Heart right ventricle (tissue), 16 donors: ENCODE results near the gene PVR. TPM values are rescaled to one million over a fixed set of nuclear protein-coding genes. Genes with fewer than 3 reads are reported as not detected.
A peak's percentile ranks its signal among the peaks of the same experiment; 100 is the strongest.

ENCODE experiments used
- ATAC-seq, 8 donors: fragments of 200-7000 bp; cut with Tn5 transposase; one replicate each; pipeline ENCODE4 v1.9.1; 2020; ENCODE audit warnings: mild to moderate bottlenecking in 8 of 8, moderate library complexity in 8 of 8, moderate number of reproducible peaks in 1 of 8
- DNase-seq, 2 donors: peaks; one replicate each; pipeline ENCODE4 v3.0.0-alpha.2; 2020
- H3K27ac ChIP-seq, 10 donors: fragments of 200-600 bp; sonication (generic) in 2 of 10; one replicate each; pipeline versions ENCODE4 v1.5.0 to v1.8.0; 2020 to 2022; ENCODE audit warnings: mild to moderate bottlenecking in 3 of 10
- H3K27me3 ChIP-seq, 7 donors: fragments of 200-600 bp; one replicate each; pipeline ENCODE4 v1.8.0; 2021 to 2022; ENCODE audit warnings: mild to moderate bottlenecking in 2 of 7
- H3K36me3 ChIP-seq, 9 donors: fragments of 200-600 bp; sonication (generic) in 1 of 9; one replicate each; pipeline versions ENCODE4 v1.5.0 to v1.8.0; 2020 to 2022; ENCODE audit warnings: mild to moderate bottlenecking in 2 of 9
- H3K4me1 ChIP-seq, 9 donors: fragments of 200-600 bp; sonication (generic) in 1 of 9; one replicate each; pipeline versions ENCODE4 v1.5.0 to v1.8.0; 2020 to 2022; ENCODE audit warnings: mild to moderate bottlenecking in 4 of 9
- H3K4me3 ChIP-seq, 10 donors: fragments of 200-600 bp; sonication (generic) in 2 of 10; one replicate each; pipeline versions ENCODE4 v1.5.0 to v1.8.0; 2020 to 2022; ENCODE audit warnings: mild to moderate bottlenecking in 7 of 10, moderate library complexity in 2 of 10
- H3K9me3 ChIP-seq, 11 donors: fragments of 200-600 bp in 10 of 11; sonication (generic) in 2 of 11; one replicate each; pipeline versions ENCODE4 v1.5.0 to v1.8.0; 2013 to 2022; ENCODE audit warnings: mild to moderate bottlenecking in 2 of 11, control low read depth in 1 of 11, moderate library complexity in 1 of 11
- WGBS, 2 donors: extraction: QIAGEN DNeasy Blood & Tissue Kit; methylation state at CpG; one replicate each; pipeline ENCODE4 v1.1.7; 2013; ENCODE audit warnings: inconsistent platforms in 1 of 2; 5-methylcytosine and 5-hydroxymethylcytosine counted together
- intact Hi-C, 10 donors: fragments of 100-400 bp; cut with DNase I; formaldehyde crosslinking; loops; one replicate each; pipeline versions ENCODE4 v1.11.1 to v1.14.2; 2022
- polyA plus RNA-seq, 2 donors: library from polyadenylated mRNA; stranded (reverse); fragments of 200-250 nt; gene quantifications; one replicate each; pipeline ENCODE4 v1.2.3, GENCODE V29; 2013
- total RNA-seq, 10 donors: library from RNA; stranded (reverse); fragmentation: NEBNext Ultra II Directional in 3 of 10; extraction: Animal tissue kit (Norgen Biotek cat#: 25700) in 3 of 10; gene quantifications; one replicate each; pipeline versions ENCODE4 v1.2.1 to v1.2.4, GENCODE V29; 2021 to 2023
- TF ChIP-seq, protein P1 (sequence below), 9 donors: fragments of 200-600 bp; sonication (generic) in 2 of 9; IDR thresholded peaks; one replicate each; pipeline versions ENCODE4 v1.5.0 to v1.8.0; 2021 to 2022; ENCODE audit warnings: antibody characterized with exemption in 9 of 9, mild to moderate bottlenecking in 5 of 9, moderate library complexity in 1 of 9
- donor health status: Arrhythmogenic right ventricular cardiomyopathy.
- donor health status: ischemic (EF 13 %, LVEDD 7.1; RV severe dilation, severe dysfunction).
- donor health status: healthy with polysubstance abuse.
- donor health status: DM: no; HTN: yes; CAD: no.
- donor health status: DM: no; HTN: no; CAD: no.
- donor health status: ischemic (EF 25% LVEDD 6.9; RV normal size, moderate dysfunction).
- donor health status: ischemic (EF 25% LVEDD 5.7; RV mildly dilated, moderate dysfunction).
- donor health status: healthy.
- donor health status: DM: yes; HTN: yes; CAD: no.
- donor health status: Ischemic cardiomyopathy.
- donor health status: ischemic (EF 35%, LVEDD 5.7; RV mildly dilated, moderate dysfunction).
- donor health status: nonischemic (EF 11% LVEDD 7.7; RV severe dilation, severe dysfunction).
- donor health status: DM: yes; HTN: yes; CAD: no.
- donor health status: PGD.
- donor health status: ischemic (EF 29% LVEDD 5.4; RV normal size, mild dysfunction).
- donor health status: nonischemic (EF 23%, LVEDD 6.1; RV moderate dilation, normal function).

The PVR gene
- total and polyA plus RNA-seq, 12 donors, result 38.3 to 108 (median 43.4) TPM

DNA sequence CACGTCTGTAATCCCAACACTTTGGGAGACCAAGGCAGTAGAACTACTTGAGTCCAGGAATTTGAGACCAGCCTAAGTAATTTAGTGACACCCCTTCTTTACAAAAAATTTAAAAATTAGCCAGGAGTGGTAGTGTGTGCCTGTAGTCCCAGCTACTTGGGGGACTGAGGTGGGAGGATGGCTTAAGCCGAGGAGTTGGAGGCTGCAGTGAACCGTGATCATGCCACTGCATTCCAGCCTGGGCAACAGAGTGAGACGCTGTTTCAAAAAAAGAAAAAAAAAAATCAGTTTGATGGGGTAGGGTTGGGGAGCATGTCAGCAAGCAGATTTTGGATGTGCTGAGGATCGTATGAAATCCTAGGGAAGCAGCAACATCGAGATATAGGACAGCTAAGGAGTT lies 31.8 kb downstream of the PVR start:
- TF ChIP-seq, protein P1, sequence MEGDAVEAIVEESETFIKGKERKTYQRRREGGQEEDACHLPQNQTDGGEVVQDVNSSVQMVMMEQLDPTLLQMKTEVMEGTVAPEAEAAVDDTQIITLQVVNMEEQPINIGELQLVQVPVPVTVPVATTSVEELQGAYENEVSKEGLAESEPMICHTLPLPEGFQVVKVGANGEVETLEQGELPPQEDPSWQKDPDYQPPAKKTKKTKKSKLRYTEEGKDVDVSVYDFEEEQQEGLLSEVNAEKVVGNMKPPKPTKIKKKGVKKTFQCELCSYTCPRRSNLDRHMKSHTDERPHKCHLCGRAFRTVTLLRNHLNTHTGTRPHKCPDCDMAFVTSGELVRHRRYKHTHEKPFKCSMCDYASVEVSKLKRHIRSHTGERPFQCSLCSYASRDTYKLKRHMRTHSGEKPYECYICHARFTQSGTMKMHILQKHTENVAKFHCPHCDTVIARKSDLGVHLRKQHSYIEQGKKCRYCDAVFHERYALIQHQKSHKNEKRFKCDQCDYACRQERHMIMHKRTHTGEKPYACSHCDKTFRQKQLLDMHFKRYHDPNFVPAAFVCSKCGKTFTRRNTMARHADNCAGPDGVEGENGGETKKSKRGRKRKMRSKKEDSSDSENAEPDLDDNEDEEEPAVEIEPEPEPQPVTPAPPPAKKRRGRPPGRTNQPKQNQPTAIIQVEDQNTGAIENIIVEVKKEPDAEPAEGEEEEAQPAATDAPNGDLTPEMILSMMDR (IDR thresholded peaks at IDR 0.05), result no peak
- H3K4me3 ChIP-seq, result no peak overlapping the region
- intact Hi-C loops, result no loop called here
- DNase-seq, result no peak
- WGBS, 2 donors, result 88 to 93% methylated on average over 6 of the region's 6 CpGs
- no peaks in the 10 kb centered on the region for H3K9me3 ChIP-seq
- H3K4me1 ChIP-seq, result peaks cover 0 to 6% (median 0%) of the 10 kb centered on the region in 9 donors
- ATAC-seq, result no peak
- H3K27ac ChIP-seq, result no peak overlapping the region
- no peaks in the 10 kb centered on the region for H3K27me3 ChIP-seq
- H3K36me3 ChIP-seq, result peaks cover 0 to 29% (median 0%) of the 10 kb centered on the region in 9 donors

DNA sequence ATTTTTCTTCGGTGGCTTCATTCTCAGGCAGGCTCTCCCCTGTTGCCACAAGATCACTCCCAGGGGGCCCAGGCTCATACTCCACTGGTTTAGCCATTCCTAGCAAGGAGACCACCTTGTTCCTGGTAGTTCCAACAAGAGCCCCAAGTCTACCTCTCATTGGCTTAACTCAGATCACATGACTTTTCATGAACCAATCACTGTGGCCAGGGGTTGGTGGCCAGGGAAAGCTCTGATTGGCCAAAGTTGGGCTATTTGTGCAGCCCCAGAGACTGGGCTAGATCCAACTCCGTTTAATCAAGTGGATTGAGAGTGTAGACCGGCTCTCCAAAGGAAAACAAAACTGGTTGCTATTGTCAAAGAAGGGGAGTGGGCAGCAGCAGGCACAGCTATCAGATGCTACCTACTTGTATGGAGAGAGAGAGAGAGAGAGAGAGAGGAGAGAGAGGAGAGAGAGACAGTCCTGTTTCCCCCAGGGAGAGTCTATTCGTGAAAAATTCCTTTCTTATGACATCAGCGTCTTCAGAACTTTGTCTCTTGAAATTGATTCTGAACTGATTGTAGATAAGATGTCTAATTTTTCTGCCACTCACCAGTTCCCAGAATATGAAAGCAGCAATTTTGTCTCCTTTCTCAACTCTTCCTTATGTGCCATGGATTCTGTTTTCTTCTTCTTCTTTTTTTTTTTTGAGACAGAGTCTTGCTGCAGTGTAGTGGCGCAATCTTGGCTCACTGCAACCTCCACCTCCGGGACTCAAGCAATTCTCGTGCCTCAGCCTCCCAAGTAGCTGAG lies 33.5 kb downstream of the PVR start:
- Histone ChIP-seq H3K4me1 (peaks cover 0 to 6% (median 0%) of the 10 kb centered on the region in 9 donors), H3K27me3 (no peaks in the 10 kb centered on the region), H3K4me3 (no peak overlapping the region), H3K27ac (peak overlapping the region in 1 of 10 donors; percentile 12), H3K36me3 (peaks cover 0 to 42% (median 0%) of the 10 kb centered on the region in 9 donors), H3K9me3 (no peaks in the 10 kb centered on the region)
- intact Hi-C loops, result no loop called here
- TF ChIP-seq, protein P1 (IDR thresholded peaks at IDR 0.05), result no peak
- DNase-seq (no peak), ATAC-seq (no peak)
- 56 to 66% methylated on average over 8 of the region's 8 CpGs for whole genome bisulfite sequencing, 2 donors

DNA sequence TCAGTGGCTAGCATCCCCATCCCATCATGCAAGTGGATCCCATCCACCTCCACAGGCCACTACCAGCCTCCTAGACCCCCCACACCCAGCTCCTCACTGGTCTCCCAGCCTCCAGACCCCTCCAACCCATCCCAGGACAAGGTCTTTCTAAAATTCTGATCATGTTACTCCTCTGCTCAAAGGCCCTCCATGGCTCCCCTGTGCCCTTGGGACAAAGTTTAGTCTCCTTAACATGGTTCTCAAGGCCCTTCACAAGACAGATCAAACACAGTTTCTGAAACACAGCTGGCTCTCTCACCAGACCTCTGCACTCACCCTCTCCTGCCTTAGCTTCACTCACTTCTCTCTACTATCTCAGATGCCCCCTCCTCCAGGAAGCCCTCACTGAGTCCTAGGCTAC lies 36.8 kb downstream of the PVR start:
- Histone ChIP-seq H3K9me3 (no peaks in the 10 kb centered on the region), H3K4me1 (peaks cover 0 to 24% (median 11%) of the 10 kb centered on the region in 9 donors), H3K36me3 (peaks cover 0 to 46% (median 0%) of the 10 kb centered on the region in 9 donors), H3K27ac (no peak overlapping the region), H3K4me3 (no peak overlapping the region), H3K27me3 (no peaks in the 10 kb centered on the region)
- TF ChIP-seq, protein P1 (IDR thresholded peaks at IDR 0.05), result no peak
- intact Hi-C loops, result loop anchor here in 4 of 10 donors (10.0 kb wide), 2 partner anchors 164 to 274 kb away; partner anchors contain the start of genes NECTIN2 (in 3 of the 4) and CLPTM1 (in 1 of the 4)
- ATAC-seq (no peak), DNase-seq (no peak)

DNA sequence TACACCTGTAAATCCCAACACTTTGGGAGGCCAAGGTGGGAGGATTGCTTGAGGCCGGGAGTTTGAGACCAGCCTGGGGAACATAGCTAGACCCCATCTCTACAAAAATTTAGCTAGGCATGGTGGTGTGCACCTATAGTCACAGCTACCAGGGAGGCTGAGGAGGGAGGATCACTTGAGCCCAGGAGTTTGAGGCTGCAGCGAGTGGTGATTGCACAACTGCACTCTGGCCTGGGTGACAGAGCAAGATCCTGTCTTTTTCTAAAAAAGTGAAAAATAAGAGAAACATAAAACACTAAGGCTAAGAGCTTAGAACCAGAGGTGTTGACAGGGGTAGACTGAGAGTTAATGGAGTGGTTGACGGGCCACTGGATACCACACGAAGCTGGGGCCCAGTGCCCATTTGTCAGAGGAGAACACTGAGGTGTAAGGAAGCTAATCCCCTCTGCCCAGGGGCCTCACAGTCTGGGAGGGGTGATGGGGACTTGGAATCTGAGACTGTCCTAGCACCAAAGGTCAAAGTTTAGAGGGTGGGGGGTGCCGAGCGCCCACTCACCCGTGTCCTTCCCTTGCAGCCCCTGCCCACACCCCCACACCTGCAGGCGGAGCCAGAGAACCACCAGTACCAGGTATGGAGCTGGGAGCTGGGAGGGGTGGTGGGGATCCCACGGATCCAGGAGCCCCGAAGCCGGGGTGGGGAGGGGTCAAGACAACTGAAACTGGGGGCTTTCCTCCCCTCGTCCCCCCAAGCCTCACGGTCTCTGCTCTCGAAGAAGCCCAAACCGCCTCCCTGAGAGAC lies 38.5 kb downstream of the PVR start:
- peaks cover 0 to 32% (median 0%) of the 10 kb centered on the region in 9 donors for H3K36me3 ChIP-seq
- no peak for ATAC-seq
- H3K4me3 ChIP-seq, result no peak overlapping the region
- no peaks in the 10 kb centered on the region for H3K9me3 ChIP-seq
- 87 to 89% methylated on average over 14 to 15 of the region's 15 CpGs for WGBS, 2 donors
- H3K4me1 ChIP-seq, result peaks cover 0 to 37% (median 11%) of the 10 kb centered on the region in 9 donors
- intact Hi-C loops, result loop anchor here in 4 of 10 donors (10.0 kb wide), 2 partner anchors 163 to 273 kb away; partner anchors contain the start of genes NECTIN2 (in 3 of the 4) and CLPTM1 (in 1 of the 4)
- TF ChIP-seq, protein P1 (IDR thresholded peaks at IDR 0.05), result no peak
- H3K27ac ChIP-seq, result no peak overlapping the region
- DNase-seq, result no peak
- no peaks in the 10 kb centered on the region for H3K27me3 ChIP-seq
